HL-60 (cell line): ENCODE measurements around the gene GLMP.
"Not testable (repeated sequence)": the region's sequence is repeated elsewhere in the genome, so short reads cannot be mapped to it uniquely, and the experiment has no call there.

Experiments
- DNase-seq, 2 experiments: peaks; one replicate each; pipeline ENCODE4 v3.0.0-alpha.2; 2010 to 2020; ENCODE audit warnings: low read depth in 1 of 2, low spot score in 1 of 2
- H3K27ac ChIP-seq: fragments of 250-450 bp; sonication (Bioruptor Pico); replicated peaks from 2 replicates; pipeline ENCODE4 v1.5.1; 2020; ENCODE audit warnings: mild to moderate bottlenecking, moderate library complexity
- H3K27me3 ChIP-seq: fragments of 250-450 bp; sonication (Bioruptor Pico); 2 replicates; pipeline ENCODE4 v1.5.1; 2021; ENCODE audit warnings: mild to moderate bottlenecking, moderate library complexity; ENCODE audit not compliant: insufficient read depth, poor library complexity, severe bottlenecking
- H3K4me3 ChIP-seq: replicated peaks from 2 replicates; pipeline ENCODE4 v1.5.1; 2011; ENCODE audit warnings: mild to moderate bottlenecking, control low read depth, low read length; ENCODE audit not compliant: insufficient read depth
- GABPA ChIP-seq: IDR thresholded peaks from 2 replicates; pipeline ENCODE4 v1.6.1; 2012; ENCODE audit warnings: low read depth
- POLR2AphosphoS5 ChIP-seq: IDR thresholded peaks from 2 replicates; pipeline ENCODE4 v1.6.1; 2012; ENCODE audit warnings: low read depth
- SPI1 ChIP-seq: IDR thresholded peaks from 2 replicates; pipeline ENCODE4 v1.6.1; 2012; ENCODE audit warnings: low read depth, mild to moderate bottlenecking, borderline replicate concordance
- TF ChIP-seq, protein P1 (sequence below): IDR thresholded peaks from one replicate; pipeline ENCODE4 v1.5.1; 2011; ENCODE audit warnings: low read length, control low read depth, inconsistent platforms; ENCODE audit not compliant: insufficient read depth
- TF ChIP-seq, protein P2 (sequence below): IDR thresholded peaks from 2 replicates; pipeline ENCODE4 v1.6.1; 2012; ENCODE audit warnings: low read depth; ENCODE audit not compliant: insufficient replicate concordance

Gene GLMP

DNA sequence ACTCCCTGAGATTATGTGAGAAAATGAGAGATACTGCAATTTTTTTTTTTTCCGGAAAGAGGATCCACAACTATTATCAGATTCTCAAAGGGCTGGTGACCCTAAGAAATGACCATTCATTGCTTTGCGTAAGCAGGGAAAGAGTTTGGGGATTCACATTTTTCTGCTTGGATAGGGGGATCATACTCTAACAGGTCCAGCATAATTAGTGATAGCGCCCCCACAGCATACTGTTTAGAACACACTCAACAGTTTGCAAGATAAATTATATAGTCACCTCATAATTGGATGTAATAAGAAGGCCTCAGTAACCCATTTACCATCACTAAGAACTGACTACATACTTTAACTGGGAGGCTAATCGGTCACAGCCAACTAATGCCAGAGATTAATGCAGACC lies 40.8 kb upstream of the GLMP start:
- H3K27me3 ChIP-seq, result no peaks in the 10 kb centered on the region
- peak overlapping the region; percentile 90 for H3K4me3 ChIP-seq
- TF ChIP-seq, protein P1, sequence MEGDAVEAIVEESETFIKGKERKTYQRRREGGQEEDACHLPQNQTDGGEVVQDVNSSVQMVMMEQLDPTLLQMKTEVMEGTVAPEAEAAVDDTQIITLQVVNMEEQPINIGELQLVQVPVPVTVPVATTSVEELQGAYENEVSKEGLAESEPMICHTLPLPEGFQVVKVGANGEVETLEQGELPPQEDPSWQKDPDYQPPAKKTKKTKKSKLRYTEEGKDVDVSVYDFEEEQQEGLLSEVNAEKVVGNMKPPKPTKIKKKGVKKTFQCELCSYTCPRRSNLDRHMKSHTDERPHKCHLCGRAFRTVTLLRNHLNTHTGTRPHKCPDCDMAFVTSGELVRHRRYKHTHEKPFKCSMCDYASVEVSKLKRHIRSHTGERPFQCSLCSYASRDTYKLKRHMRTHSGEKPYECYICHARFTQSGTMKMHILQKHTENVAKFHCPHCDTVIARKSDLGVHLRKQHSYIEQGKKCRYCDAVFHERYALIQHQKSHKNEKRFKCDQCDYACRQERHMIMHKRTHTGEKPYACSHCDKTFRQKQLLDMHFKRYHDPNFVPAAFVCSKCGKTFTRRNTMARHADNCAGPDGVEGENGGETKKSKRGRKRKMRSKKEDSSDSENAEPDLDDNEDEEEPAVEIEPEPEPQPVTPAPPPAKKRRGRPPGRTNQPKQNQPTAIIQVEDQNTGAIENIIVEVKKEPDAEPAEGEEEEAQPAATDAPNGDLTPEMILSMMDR, result peak; percentile 2
- TF ChIP-seq SPI1 (no peak), POLR2AphosphoS5 (no peak)
- DNase-seq, result peak; percentile 21 to 47
- no peak overlapping the region for H3K27ac ChIP-seq

DNA sequence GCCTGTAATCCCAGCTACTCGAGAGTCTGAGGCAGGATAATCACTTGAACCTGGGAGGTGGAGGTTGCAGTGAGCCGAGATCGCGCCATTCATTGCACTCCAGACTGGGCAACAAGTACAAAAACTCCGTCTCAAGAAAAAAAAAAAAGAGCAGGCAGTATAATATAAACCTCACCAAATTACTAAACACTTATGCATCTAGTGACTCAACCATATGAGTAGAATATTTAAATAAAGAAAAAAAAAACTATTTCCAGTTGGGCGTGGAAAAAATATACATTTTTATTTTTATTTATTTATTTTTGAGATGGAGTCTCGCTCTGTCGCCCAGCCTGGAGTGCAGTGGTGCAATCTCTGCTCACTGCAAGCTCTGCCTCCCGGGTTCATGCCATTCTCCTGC lies 27.7 kb upstream of the GLMP start:
- H3K4me3 ChIP-seq, H3K27me3 ChIP-seq, H3K27ac ChIP-seq, DNase-seq: not testable (repeated sequence)

DNA sequence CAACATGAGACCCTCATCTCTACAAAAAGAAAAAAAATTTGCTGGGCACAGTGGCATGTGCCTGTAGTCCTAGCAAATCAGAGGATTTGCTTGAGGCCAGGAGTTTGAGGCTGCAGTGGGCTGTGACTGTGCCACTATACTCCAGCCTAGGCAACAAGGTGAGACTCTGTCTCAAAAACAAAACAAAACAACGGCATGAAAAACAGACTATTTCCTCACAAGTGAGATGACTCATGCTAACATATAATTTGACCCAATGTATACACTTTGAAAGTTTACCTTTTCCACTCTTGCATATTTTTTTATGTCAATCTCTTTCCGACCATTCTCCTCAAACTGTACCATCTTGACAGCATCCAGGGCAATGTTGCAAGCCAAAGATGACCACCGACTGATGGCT lies 25.1 kb upstream of the GLMP start:
- no peak overlapping the region for H3K27ac ChIP-seq
- H3K27me3 ChIP-seq, result no peaks in the 10 kb centered on the region
- no peak for TF ChIP-seq SPI1
- TF ChIP-seq POLR2AphosphoS5, result no peak
- TF ChIP-seq, protein P2, sequence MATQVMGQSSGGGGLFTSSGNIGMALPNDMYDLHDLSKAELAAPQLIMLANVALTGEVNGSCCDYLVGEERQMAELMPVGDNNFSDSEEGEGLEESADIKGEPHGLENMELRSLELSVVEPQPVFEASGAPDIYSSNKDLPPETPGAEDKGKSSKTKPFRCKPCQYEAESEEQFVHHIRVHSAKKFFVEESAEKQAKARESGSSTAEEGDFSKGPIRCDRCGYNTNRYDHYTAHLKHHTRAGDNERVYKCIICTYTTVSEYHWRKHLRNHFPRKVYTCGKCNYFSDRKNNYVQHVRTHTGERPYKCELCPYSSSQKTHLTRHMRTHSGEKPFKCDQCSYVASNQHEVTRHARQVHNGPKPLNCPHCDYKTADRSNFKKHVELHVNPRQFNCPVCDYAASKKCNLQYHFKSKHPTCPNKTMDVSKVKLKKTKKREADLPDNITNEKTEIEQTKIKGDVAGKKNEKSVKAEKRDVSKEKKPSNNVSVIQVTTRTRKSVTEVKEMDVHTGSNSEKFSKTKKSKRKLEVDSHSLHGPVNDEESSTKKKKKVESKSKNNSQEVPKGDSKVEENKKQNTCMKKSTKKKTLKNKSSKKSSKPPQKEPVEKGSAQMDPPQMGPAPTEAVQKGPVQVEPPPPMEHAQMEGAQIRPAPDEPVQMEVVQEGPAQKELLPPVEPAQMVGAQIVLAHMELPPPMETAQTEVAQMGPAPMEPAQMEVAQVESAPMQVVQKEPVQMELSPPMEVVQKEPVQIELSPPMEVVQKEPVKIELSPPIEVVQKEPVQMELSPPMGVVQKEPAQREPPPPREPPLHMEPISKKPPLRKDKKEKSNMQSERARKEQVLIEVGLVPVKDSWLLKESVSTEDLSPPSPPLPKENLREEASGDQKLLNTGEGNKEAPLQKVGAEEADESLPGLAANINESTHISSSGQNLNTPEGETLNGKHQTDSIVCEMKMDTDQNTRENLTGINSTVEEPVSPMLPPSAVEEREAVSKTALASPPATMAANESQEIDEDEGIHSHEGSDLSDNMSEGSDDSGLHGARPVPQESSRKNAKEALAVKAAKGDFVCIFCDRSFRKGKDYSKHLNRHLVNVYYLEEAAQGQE, result no peak
- TF ChIP-seq, protein P1, result no peak
- no peak for TF ChIP-seq GABPA
- DNase-seq, result no peak
- no peak overlapping the region for H3K4me3 ChIP-seq

DNA sequence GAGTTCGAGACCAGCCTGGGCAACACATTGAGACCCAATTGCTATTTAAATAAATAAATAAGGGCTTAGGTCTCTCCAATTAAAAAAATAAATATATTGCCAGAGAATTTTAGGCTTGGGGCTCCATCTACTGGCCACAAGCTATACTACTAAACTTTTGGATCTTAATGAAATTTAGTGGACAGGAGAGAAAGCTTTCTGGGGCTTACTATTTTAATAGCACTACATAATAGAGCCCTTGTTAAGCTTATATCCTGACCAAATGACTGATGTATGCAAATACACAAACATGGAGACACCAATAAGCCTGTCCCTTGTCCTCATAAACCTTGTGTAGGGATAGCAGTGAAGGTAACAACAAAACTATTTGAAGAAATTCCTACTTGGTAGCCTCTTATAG lies 24.2 kb upstream of the GLMP start:
- no peak for TF ChIP-seq SPI1
- no peak for TF ChIP-seq POLR2AphosphoS5
- TF ChIP-seq, protein P1, result peak; percentile 9

DNA sequence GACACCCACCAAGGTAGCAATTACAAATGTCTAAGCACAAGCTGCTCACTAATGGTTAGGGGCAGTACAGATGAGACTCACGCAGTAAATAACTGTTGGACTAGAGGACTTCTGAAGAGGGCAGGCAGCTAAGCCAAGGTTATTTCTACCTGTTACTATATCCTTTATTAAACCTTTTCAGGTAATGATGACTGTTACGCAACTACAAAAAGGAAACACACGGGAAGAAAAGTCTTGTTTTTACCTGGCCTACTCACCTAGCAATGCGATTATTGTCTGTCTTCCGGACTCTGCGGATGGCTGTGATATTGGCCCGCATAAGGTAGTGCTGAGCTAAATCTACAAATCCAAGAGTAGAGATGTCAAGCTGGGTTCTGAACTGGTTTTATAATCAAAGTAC lies 21.4 kb upstream of the GLMP start:
- no peak overlapping the region for H3K27ac ChIP-seq
- TF ChIP-seq POLR2AphosphoS5, result no peak
- TF ChIP-seq, protein P2, result no peak
- TF ChIP-seq, protein P1, result no peak
- TF ChIP-seq GABPA, result no peak
- no peak for TF ChIP-seq SPI1
- H3K27me3 ChIP-seq, result no peaks in the 10 kb centered on the region
- no peak for DNase-seq
- no peak overlapping the region for H3K4me3 ChIP-seq

More for the DNA sequence above, 24.2 kb upstream of the GLMP start:
- Histone ChIP-seq H3K4me3 (no peak overlapping the region), H3K27ac (no peak overlapping the region), H3K27me3 (no peaks in the 10 kb centered on the region)
- peak in 1 of 2 experiments; percentile 7 for DNase-seq
